HL-60 (cell line): ENCODE measurements around the gene KRR1.

Experiments
- DNase-seq, 2 experiments: peaks; one replicate each; pipeline ENCODE4 v3.0.0-alpha.2; 2010 to 2020; ENCODE audit warnings: low read depth in 1 of 2, low spot score in 1 of 2
- H3K27ac ChIP-seq: fragments of 250-450 bp; sonication (Bioruptor Pico); replicated peaks from 2 replicates; pipeline ENCODE4 v1.5.1; 2020; ENCODE audit warnings: mild to moderate bottlenecking, moderate library complexity
- H3K27me3 ChIP-seq: fragments of 250-450 bp; sonication (Bioruptor Pico); 2 replicates; pipeline ENCODE4 v1.5.1; 2021; ENCODE audit warnings: mild to moderate bottlenecking, moderate library complexity; ENCODE audit not compliant: insufficient read depth, poor library complexity, severe bottlenecking
- H3K4me3 ChIP-seq: replicated peaks from 2 replicates; pipeline ENCODE4 v1.5.1; 2011; ENCODE audit warnings: mild to moderate bottlenecking, control low read depth, low read length; ENCODE audit not compliant: insufficient read depth
- CTCF ChIP-seq: IDR thresholded peaks from one replicate; pipeline ENCODE4 v1.5.1; 2011; ENCODE audit warnings: low read length, control low read depth, inconsistent platforms; ENCODE audit not compliant: insufficient read depth
- GABPA ChIP-seq: IDR thresholded peaks from 2 replicates; pipeline ENCODE4 v1.6.1; 2012; ENCODE audit warnings: low read depth
- POLR2AphosphoS5 ChIP-seq: IDR thresholded peaks from 2 replicates; pipeline ENCODE4 v1.6.1; 2012; ENCODE audit warnings: low read depth
- REST ChIP-seq: IDR thresholded peaks from 2 replicates; pipeline ENCODE4 v1.6.1; 2012; ENCODE audit warnings: low read depth; ENCODE audit not compliant: insufficient replicate concordance
- SPI1 ChIP-seq: IDR thresholded peaks from 2 replicates; pipeline ENCODE4 v1.6.1; 2012; ENCODE audit warnings: low read depth, mild to moderate bottlenecking, borderline replicate concordance

The KRR1 gene

GRCh38 chr12:75529316-75529715 lies 17.9 kb upstream of the KRR1 start:
- no peaks in the 10 kb centered on the region for H3K27me3 ChIP-seq
- DNase-seq = no peak
- no peak for TF ChIP-seq GABPA
- TF ChIP-seq POLR2AphosphoS5 = no peak
- no peak for TF ChIP-seq SPI1
- no peak for TF ChIP-seq CTCF
- TF ChIP-seq REST = no peak
- H3K4me3 ChIP-seq = no peak overlapping the region
- H3K27ac ChIP-seq = no peak overlapping the region

GRCh38 chr12:75528692-75529091 lies 17.3 kb upstream of the KRR1 start:
- TF ChIP-seq POLR2AphosphoS5 = no peak
- TF ChIP-seq SPI1 = no peak
- TF ChIP-seq CTCF = no peak
- TF ChIP-seq REST = no peak
- TF ChIP-seq GABPA = no peak
- H3K27me3 ChIP-seq = no peaks in the 10 kb centered on the region
- H3K4me3 ChIP-seq = no peak overlapping the region
- no peak for DNase-seq
- no peak overlapping the region for H3K27ac ChIP-seq

DNA sequence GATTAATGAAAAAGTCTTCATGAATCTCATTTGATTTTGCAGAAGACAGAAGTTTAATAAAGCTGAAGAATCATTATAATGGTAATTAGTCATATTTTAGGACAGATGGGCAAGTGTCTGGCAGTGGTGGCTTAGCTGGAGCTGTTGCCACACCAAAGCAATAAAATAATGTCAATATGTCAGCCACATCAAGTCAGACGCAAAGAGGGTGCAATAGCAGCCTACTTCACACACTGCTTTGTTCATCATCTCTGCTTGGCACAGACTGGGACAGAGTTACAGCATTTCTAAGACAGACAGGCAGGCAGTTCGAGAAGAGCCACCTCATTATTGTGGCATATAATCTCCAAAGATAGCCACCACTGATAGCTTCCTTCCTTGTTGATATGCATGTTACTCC lies 16.9 kb upstream of the KRR1 start:
- Histone ChIP-seq H3K4me3 (no peak overlapping the region), H3K27me3 (no peaks in the 10 kb centered on the region), H3K27ac (no peak overlapping the region)
- no peak for DNase-seq
- TF ChIP-seq CTCF (no peak), REST (no peak), POLR2AphosphoS5 (no peak), GABPA (no peak), SPI1 (no peak)
